GM18873 (cell line): ENCODE results near the gene ZDHHC6.
"Not testable (repeated sequence)": the region's sequence is repeated elsewhere in the genome, so short reads cannot be mapped to it uniquely, and the experiment has no call there.

Experiments
- ATAC-seq: cut with Tn5 transposase; IDR thresholded peaks from one replicate; pipeline ENCODE4 v1.9.1; 2021; ENCODE audit warnings: mild to moderate bottlenecking, moderate library complexity, moderate number of reproducible peaks; ENCODE audit not compliant: unreplicated experiment, low FRiP score

Gene ZDHHC6

GRCh38 chr10:112394475-112394875 lies 52.2 kb downstream of the ZDHHC6 start:
- ATAC-seq = no peak

- no peak for ATAC-seq
These were observed 52.9 kb downstream of the ZDHHC6 start for GRCh38 chr10:112393827-112394226.

- ATAC-seq = no peak
These were observed 53.4 kb downstream of the ZDHHC6 start for GRCh38 chr10:112393341-112393740.

- no peak for ATAC-seq
These were observed 56.5 kb downstream of the ZDHHC6 start for GRCh38 chr10:112390125-112390703.

- peak; percentile 59 for ATAC-seq
These were observed 57.4 kb downstream of the ZDHHC6 start for GRCh38 chr10:112389271-112389822.

GRCh38 chr10:112388548-112388947 lies 58.2 kb downstream of the ZDHHC6 start:
- no peak for ATAC-seq

- ATAC-seq = not testable (repeated sequence)
These were observed 58.7 kb downstream of the ZDHHC6 start for GRCh38 chr10:112388056-112388455.

- no peak for ATAC-seq
These were observed 61.5 kb downstream of the ZDHHC6 start for GRCh38 chr10:112385201-112385600.

- ATAC-seq = no peak
These were observed 62.6 kb downstream of the ZDHHC6 start for GRCh38 chr10:112384141-112384540.

- no peak for ATAC-seq
These were observed 63.4 kb downstream of the ZDHHC6 start for GRCh38 chr10:112383325-112383724.

- no peak for ATAC-seq
These were observed 64.0 kb downstream of the ZDHHC6 start for GRCh38 chr10:112382515-112383235.
